Activated T-cell treated with anti-CD3 and anti-CD28 coated beads for 48 hours (primary cell): ENCODE results near the gene IL3RA.
"Not testable (repeated sequence)": the region's sequence is repeated elsewhere in the genome, so short reads cannot be mapped to it uniquely, and the experiment has no call there.

Source experiments
- DNase-seq: peaks from one replicate; pipeline ENCODE4 v3.0.0-alpha.2; 2020; ENCODE audit warnings: low read depth

Gene IL3RA

GRCh38 chrX:1425381-1425780 lies 88.8 kb downstream of the IL3RA start:
- DNase-seq = no peak

- DNase-seq = not testable (repeated sequence)
These were observed 89.7 kb downstream of the IL3RA start for GRCh38 chrX:1426321-1426720.

- DNase-seq = no peak
These were observed 91.2 kb downstream of the IL3RA start for GRCh38 chrX:1427756-1428155.

- no peak for DNase-seq
These were observed 93.9 kb downstream of the IL3RA start for GRCh38 chrX:1430451-1430850.
